Hepatocyte (in vitro differentiated cells): ENCODE measurements around the gene ADGRD1. TPM values are rescaled to one million over a fixed set of nuclear protein-coding genes. Genes with fewer than 3 reads are reported as not detected.
"Not testable (repeated sequence)": the region's sequence is repeated elsewhere in the genome, so short reads cannot be mapped to it uniquely, and the experiment has no call there.

Experiments
- DNase-seq: peaks from one replicate; pipeline ENCODE4 v3.0.0-alpha.2; 2016; ENCODE audit warnings: low spot score
- H2AFZ ChIP-seq: fragments of 200-600 bp; sonication (generic); 2 replicates; pipeline ENCODE4 v1.6.0; 2016; ENCODE audit warnings: antibody characterized with exemption, mild to moderate bottlenecking
- H3K27ac ChIP-seq: fragments of 200-600 bp; sonication (generic); 2 replicates; pipeline ENCODE4 v1.5.1; 2016; ENCODE audit warnings: mild to moderate bottlenecking
- H3K27me3 ChIP-seq: fragments of 200-600 bp; sonication (generic); 2 replicates; pipeline ENCODE4 v1.6.1; 2016
- H3K36me3 ChIP-seq: fragments of 200-600 bp; sonication (generic); replicated peaks from 2 replicates; pipeline ENCODE4 v1.5.1; 2016; ENCODE audit warnings: low read depth; ENCODE audit not compliant: insufficient read depth
- H3K4me1 ChIP-seq: fragments of 200-600 bp; sonication (generic); 2 replicates; pipeline ENCODE4 v1.5.1; 2016; ENCODE audit warnings: mild to moderate bottlenecking, moderate library complexity; ENCODE audit not compliant: insufficient read depth
- H3K4me2 ChIP-seq: fragments of 200-600 bp; sonication (generic); 2 replicates; pipeline ENCODE4 v1.6.0; 2016
- H3K4me3 ChIP-seq: fragments of 200-600 bp; sonication (generic); 2 replicates; pipeline ENCODE4 v1.5.1; 2016; ENCODE audit warnings: mild to moderate bottlenecking
- H3K79me2 ChIP-seq: fragments of 200-600 bp; sonication (generic); 2 replicates; pipeline ENCODE4 v1.6.0; 2017; ENCODE audit warnings: mild to moderate bottlenecking
- H3K9me2 ChIP-seq: fragments of 200-600 bp; sonication (generic); replicated peaks from 2 replicates; pipeline ENCODE4 v1.6.0; 2017; ENCODE audit warnings: mild to moderate bottlenecking; ENCODE audit not compliant: insufficient read depth
- H3K9me3 ChIP-seq: fragments of 200-600 bp; sonication (generic); 2 replicates; pipeline ENCODE4 v1.5.1; 2016; ENCODE audit warnings: low read depth, mild to moderate bottlenecking
- H4K20me1 ChIP-seq: fragments of 200-600 bp; sonication (generic); 2 replicates; pipeline ENCODE4 v1.6.0; 2016; ENCODE audit warnings: mild to moderate bottlenecking; ENCODE audit not compliant: insufficient read depth, poor library complexity, severe bottlenecking
- CTCF ChIP-seq: fragments of 200-600 bp; sonication (generic); IDR thresholded peaks from 2 replicates; pipeline ENCODE4 v1.5.1; 2016; ENCODE audit warnings: antibody characterized with exemption, mild to moderate bottlenecking; ENCODE audit not compliant: poor library complexity
- EZH2 ChIP-seq: fragments of 200-600 bp; sonication (generic); IDR thresholded peaks from 2 replicates; pipeline ENCODE4 v1.6.1; 2016; ENCODE audit warnings: antibody characterized with exemption, mild to moderate bottlenecking, borderline replicate concordance
- EZH2phosphoT487 ChIP-seq: fragments of 200-600 bp; sonication (generic); IDR thresholded peaks from one replicate; pipeline ENCODE4 v1.6.1; 2018; ENCODE audit warnings: antibody characterized with exemption, mild to moderate bottlenecking, low read depth, moderate library complexity; ENCODE audit not compliant: unreplicated experiment, severe bottlenecking
- WGBS: methylation state at CpG from one replicate; pipeline ENCODE4 v1.1.6; 2016; ENCODE audit warnings: low lambda C conversion rate; ENCODE audit errors: missing lambda C conversion rate; 5-methylcytosine and 5-hydroxymethylcytosine counted together
- polyA plus RNA-seq: library from polyadenylated mRNA; unstranded; fragments of >200 nt; fragmentation: Nextera tagmentation; extraction: Ambion mirVana; gene quantifications from 2 replicates; pipeline ENCODE4 v1.2.1, GENCODE V29; 2016
- total RNA-seq: library from RNA; depleted of rRNA; stranded (reverse); fragments of >200 nt; gene quantifications from 2 replicates; pipeline ENCODE4 v1.2.3, GENCODE V29; 2014

Gene ADGRD1
- total and polyA plus RNA-seq, 2 experiments from 2014 or later: 18.1 to 18.5 TPM

DNA sequence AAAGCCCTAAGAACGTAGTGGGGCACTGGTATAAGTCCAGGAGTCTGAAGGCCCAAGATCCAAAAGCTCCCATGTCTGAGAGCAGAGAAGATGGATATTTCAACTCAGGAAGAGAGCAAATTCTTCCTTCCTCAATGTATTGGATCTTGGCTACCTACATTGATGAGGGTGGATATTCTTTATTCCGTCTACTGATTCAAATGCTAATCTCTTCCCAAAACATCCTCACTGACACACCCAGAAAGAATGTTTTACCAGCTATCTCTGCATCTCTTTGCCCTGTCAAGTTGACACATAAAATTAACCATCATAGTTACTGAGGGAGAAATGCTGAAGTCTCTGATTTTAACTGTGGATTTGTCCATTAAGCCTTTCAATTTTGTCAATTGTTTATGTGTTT is 16.6 kb upstream of the ADGRD1 start:
- Histone ChIP-seq H3K9me3 (no peaks in the 10 kb centered on the region), H3K36me3 (no peaks in the 10 kb centered on the region), H3K27me3 (peaks cover 5% of the 10 kb centered on the region), H3K79me2 (no peaks in the 10 kb centered on the region), H3K27ac (no peak overlapping the region), H3K9me2 (no peaks in the 10 kb centered on the region), H4K20me1 (no peaks in the 10 kb centered on the region), H3K4me1 (no peaks in the 10 kb centered on the region), H3K4me3 (no peak overlapping the region), H3K4me2 (no peak overlapping the region), H2AFZ (no peak overlapping the region)
- no peak for DNase-seq
- WGBS: 85% methylated on average over 2 of the region's 2 CpGs
- TF ChIP-seq EZH2: no peak
- TF ChIP-seq EZH2phosphoT487: no peak
- no peak for TF ChIP-seq CTCF

GRCh38 chr12:130937546-130937945 is 16.2 kb upstream of the ADGRD1 start:
- H3K27me3 ChIP-seq, H3K4me3 ChIP-seq, H3K36me3 ChIP-seq, H3K9me3 ChIP-seq, DNase-seq, H3K4me1 ChIP-seq, H3K9me2 ChIP-seq, H3K4me2 ChIP-seq, H2AFZ ChIP-seq, H3K79me2 ChIP-seq, H4K20me1 ChIP-seq, H3K27ac ChIP-seq: not testable (repeated sequence)
- WGBS: 98% methylated on average over 3 of the region's 3 CpGs

DNA sequence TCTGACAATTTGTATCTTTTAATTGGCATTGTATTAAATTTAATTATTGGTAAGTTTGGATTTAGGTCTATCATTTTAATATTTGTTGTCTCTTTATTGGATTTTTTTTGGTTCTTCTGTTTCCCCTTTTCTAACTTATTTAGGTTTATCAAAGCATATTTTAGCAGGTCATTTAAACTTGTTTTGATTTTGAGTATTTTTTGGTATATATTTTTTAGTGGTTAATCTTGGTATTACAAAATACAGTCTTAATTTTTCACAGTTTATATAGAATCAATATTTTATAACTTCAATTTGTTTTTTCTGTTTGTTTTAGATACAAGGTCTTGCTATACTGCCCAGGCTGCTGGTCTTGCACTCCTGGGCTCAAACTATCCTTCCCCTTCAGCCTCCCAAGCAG is 15.5 kb upstream of the ADGRD1 start:
- Histone ChIP-seq H3K4me1 (no peaks in the 10 kb centered on the region), H3K36me3 (no peaks in the 10 kb centered on the region), H3K4me2 (no peak overlapping the region), H3K4me3 (no peak overlapping the region), H3K9me2 (no peaks in the 10 kb centered on the region), H3K79me2 (no peaks in the 10 kb centered on the region), H4K20me1 (no peaks in the 10 kb centered on the region), H2AFZ (no peak overlapping the region), H3K27me3 (no peaks in the 10 kb centered on the region), H3K27ac (no peak overlapping the region), H3K9me3 (no peaks in the 10 kb centered on the region)
- DNase-seq: no peak
- TF ChIP-seq EZH2: no peak
- no peak for TF ChIP-seq EZH2phosphoT487
- no peak for TF ChIP-seq CTCF

DNA sequence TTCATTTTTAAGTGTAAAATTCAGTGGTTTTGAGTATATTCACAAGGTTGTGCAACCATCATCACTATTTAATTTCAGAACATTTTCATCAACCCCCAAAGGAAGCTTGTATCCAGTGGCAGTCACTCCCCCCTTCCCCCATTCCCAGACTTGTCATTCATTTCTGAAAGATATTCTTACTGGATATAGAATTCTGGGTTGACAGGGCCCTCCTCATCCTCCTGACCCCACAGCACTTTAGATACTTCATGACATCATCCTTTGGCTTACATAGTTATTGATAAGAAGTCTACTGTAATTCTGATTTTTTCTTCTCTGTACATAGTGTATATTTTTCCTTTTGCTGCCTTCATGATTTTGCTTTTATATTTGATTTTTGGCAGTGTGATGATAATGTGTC is 8.8 kb upstream of the ADGRD1 start:
- Histone ChIP-seq H4K20me1 (no peaks in the 10 kb centered on the region), H3K9me3 (no peaks in the 10 kb centered on the region), H3K4me2 (no peak overlapping the region), H3K27me3 (no peaks in the 10 kb centered on the region), H3K4me1 (no peaks in the 10 kb centered on the region), H3K27ac (no peak overlapping the region), H3K4me3 (no peak overlapping the region), H3K36me3 (no peaks in the 10 kb centered on the region), H2AFZ (no peak overlapping the region), H3K9me2 (no peaks in the 10 kb centered on the region), H3K79me2 (no peaks in the 10 kb centered on the region)
- no peak for TF ChIP-seq EZH2phosphoT487
- no peak for TF ChIP-seq CTCF
- no peak for TF ChIP-seq EZH2
- DNase-seq: no peak
